ENCODE measurements around the gene PXN. TPM values are rescaled to one million over a fixed set of nuclear protein-coding genes. Genes with fewer than 3 reads are reported as not detected.

Gene PXN
- total and polyA plus RNA-seq, 2 experiments from 2014 or later = 38.4 to 76.0 TPM

- Mint-ChIP-seq H3K9me3 (no peaks in the 10 kb centered on the region), H3K36me3 (ENCODE audit: low read depth) (peaks cover 63% of the 10 kb centered on the region), H3K27me3 (ENCODE audit: insufficient read depth, low read depth, poor library complexity) (peaks cover 6% of the 10 kb centered on the region), H3K4me1 (no peaks in the 10 kb centered on the region), H3K4me3 (no peak overlapping the region), H3K27ac (no peak overlapping the region)
- H3K27ac ChIP-seq (ENCODE audit: low read depth) = no peak overlapping the region
- DNase-seq (ENCODE audit: low spot score) = no peak
- no peaks in the 10 kb centered on the region for H3K27me3 ChIP-seq (ENCODE audit: insufficient read depth)
- TF ChIP-seq ZNF462 (CRISPR knock-in tag; IDR thresholded peaks at IDR 0.05) (no peak), JUNB (IDR thresholded peaks at IDR 0.05; ENCODE audit: unreplicated experiment) (no peak), POLR2AphosphoS5 (IDR thresholded peaks at IDR 0.05; ENCODE audit: low read depth) (no peak), ETS1 (IDR thresholded peaks at IDR 0.05) (no peak), EZH2phosphoT487 (IDR thresholded peaks at IDR 0.05; ENCODE audit: unreplicated experiment) (no peak), ZNF331 (CRISPR knock-in tag; IDR thresholded peaks at IDR 0.05; ENCODE audit: low read depth) (no peak), NANOG (IDR thresholded peaks at IDR 0.05; ENCODE audit: borderline replicate concordance) (no peak)
- H2AFZ ChIP-seq = no peak overlapping the region
- ATAC-seq = no peak
- peaks cover 4% of the 10 kb centered on the region; the same call in 1 of the 2 replicates for H3K79me2 ChIP-seq (replicated peaks; ENCODE audit: insufficient read depth)
- peaks cover 68% of the 10 kb centered on the region for H3K36me3 ChIP-seq (ENCODE audit: insufficient read depth)
- H3K4me1 ChIP-seq (ENCODE audit: insufficient read depth) = no peaks in the 10 kb centered on the region
- peaks cover 6% of the 10 kb centered on the region; the same call in 1 of the 2 replicates for H3F3A ChIP-seq (replicated peaks; ENCODE audit: low read depth)
- no peak overlapping the region for H3K4me3 ChIP-seq
- H3K9me2 ChIP-seq (ENCODE audit: insufficient read depth) = no peaks in the 10 kb centered on the region
- H4K20me1 ChIP-seq (replicated peaks; ENCODE audit: insufficient read depth) = peaks cover 18% of the 10 kb centered on the region
- no peak overlapping the region for H3K4me2 ChIP-seq
These were observed 97.2 kb downstream of the PXN start for GRCh38 chr12:120168337-120168736.

All from GM23338 (cell line).